Osteoblast (primary cell): Measurements from ENCODE around the gene LRP5. TPM values are rescaled to one million over a fixed set of nuclear protein-coding genes. Genes with fewer than 3 reads are reported as not detected.
A peak's percentile ranks its signal among the peaks of the same experiment; 100 is the strongest.

Source experiments
- DNase-seq: peaks from one replicate; pipeline ENCODE4 v3.0.0; 2011; ENCODE audit warnings: low spot score, mixed read lengths; ENCODE audit not compliant: insufficient read length; ENCODE audit errors: missing footprints
- H2AFZ ChIP-seq: 2 replicates; pipeline ENCODE4 v1.6.0; 2011; ENCODE audit warnings: mild to moderate bottlenecking, low read length
- H3K27ac ChIP-seq: 2 replicates; pipeline ENCODE4 v1.5.1; 2011; ENCODE audit warnings: mild to moderate bottlenecking, low read depth, low read length, moderate library complexity
- H3K27me3 ChIP-seq: 2 replicates; pipeline ENCODE4 v1.6.0; 2012; ENCODE audit warnings: mild to moderate bottlenecking, control low read depth, inconsistent platforms, low read length, moderate library complexity; ENCODE audit not compliant: insufficient read depth
- H3K36me3 ChIP-seq: 2 replicates; pipeline ENCODE4 v1.5.1; 2011; ENCODE audit warnings: mild to moderate bottlenecking, low read length, control low read depth, moderate library complexity; ENCODE audit not compliant: insufficient read depth
- H3K4me1 ChIP-seq: 2 replicates; pipeline ENCODE4 v1.5.1; 2011; ENCODE audit warnings: mild to moderate bottlenecking, low read length, control low read depth, moderate library complexity; ENCODE audit not compliant: insufficient read depth
- H3K4me2 ChIP-seq: 2 replicates; pipeline ENCODE4 v1.6.0; 2011; ENCODE audit warnings: mild to moderate bottlenecking, low read length; ENCODE audit not compliant: insufficient read depth
- H3K4me3 ChIP-seq: fragments of 200-600 bp; sonication (generic); 3 replicates; pipeline ENCODE4 v1.5.1; 2012; ENCODE audit warnings: mild to moderate bottlenecking, low read length, inconsistent platforms; ENCODE audit not compliant: insufficient read depth
- H3K79me2 ChIP-seq: 2 replicates; pipeline ENCODE4 v1.6.0; 2012; ENCODE audit warnings: mild to moderate bottlenecking, low read length, control low read depth, inconsistent platforms; ENCODE audit not compliant: insufficient read depth
- H3K9me3 ChIP-seq: 2 replicates; pipeline ENCODE4 v1.5.1; 2011; ENCODE audit warnings: low read depth, low read length, control low read depth
- H4K20me1 ChIP-seq: 2 replicates; pipeline ENCODE4 v1.6.0; 2012; ENCODE audit warnings: mild to moderate bottlenecking, low read length, control low read depth; ENCODE audit not compliant: insufficient read depth
- CTCF ChIP-seq: IDR thresholded peaks from 2 replicates; pipeline ENCODE4 v1.5.1; 2011; ENCODE audit warnings: mild to moderate bottlenecking, low read depth, low read length, moderate library complexity; ENCODE audit errors: extremely low read depth
- total RNA-seq: library from RNA; depleted of rRNA; stranded (reverse); fragments of >200 nt; gene quantifications from 2 replicates; pipeline ENCODE4 v1.2.3, GENCODE V29; 2012

Gene LRP5
- total RNA-seq, 1 donor, result 16.3 TPM

- Histone ChIP-seq H3K27me3 (no peaks in the 10 kb centered on the region), H3K79me2 (no peaks in the 10 kb centered on the region), H3K27ac (no peak overlapping the region), H3K9me3 (no peaks in the 10 kb centered on the region), H3K4me2 (no peak overlapping the region), H4K20me1 (no peaks in the 10 kb centered on the region), H3K36me3 (peaks cover 4% of the 10 kb centered on the region), H2AFZ (no peak overlapping the region), H3K4me3 (no peak overlapping the region), H3K4me1 (no peaks in the 10 kb centered on the region)
- no peak for DNase-seq
- no peak for TF ChIP-seq CTCF
Observed at GRCh38 chr11:68361702-68362101, 49.3 kb downstream of the LRP5 start.

GRCh38 chr11:68362801-68363379, 50.5 kb downstream of the LRP5 start:
- no peaks in the 10 kb centered on the region for H3K9me3 ChIP-seq
- no peaks in the 10 kb centered on the region for H3K27me3 ChIP-seq
- peak; percentile 62 for DNase-seq
- no peak overlapping the region for H3K27ac ChIP-seq
- no peaks in the 10 kb centered on the region for H3K4me1 ChIP-seq
- no peak for TF ChIP-seq CTCF
- no peaks in the 10 kb centered on the region for H3K79me2 ChIP-seq
- no peak overlapping the region for H2AFZ ChIP-seq
- H3K36me3 ChIP-seq, result peaks cover 4% of the 10 kb centered on the region
- H3K4me3 ChIP-seq, result no peak overlapping the region
- H3K4me2 ChIP-seq, result no peak overlapping the region
- H4K20me1 ChIP-seq, result no peaks in the 10 kb centered on the region

GRCh38 chr11:68363776-68364175, 51.4 kb downstream of the LRP5 start:
- no peak overlapping the region for H2AFZ ChIP-seq
- no peak for TF ChIP-seq CTCF
- H3K4me2 ChIP-seq, result no peak overlapping the region
- H3K27me3 ChIP-seq, result no peaks in the 10 kb centered on the region
- peak; percentile 63 for DNase-seq
- H3K4me1 ChIP-seq, result no peaks in the 10 kb centered on the region
- H3K4me3 ChIP-seq, result no peak overlapping the region
- H3K9me3 ChIP-seq, result no peaks in the 10 kb centered on the region
- no peaks in the 10 kb centered on the region for H4K20me1 ChIP-seq
- peaks cover under 1% of the 10 kb centered on the region for H3K36me3 ChIP-seq
- no peak overlapping the region for H3K27ac ChIP-seq
- H3K79me2 ChIP-seq, result no peaks in the 10 kb centered on the region

- Histone ChIP-seq H3K4me2 (no peak overlapping the region), H2AFZ (no peak overlapping the region), H3K4me3 (no peak overlapping the region), H3K27me3 (no peaks in the 10 kb centered on the region), H3K4me1 (no peaks in the 10 kb centered on the region), H3K9me3 (no peaks in the 10 kb centered on the region), H3K36me3 (no peaks in the 10 kb centered on the region), H3K79me2 (no peaks in the 10 kb centered on the region), H3K27ac (no peak overlapping the region), H4K20me1 (no peaks in the 10 kb centered on the region)
- no peak for TF ChIP-seq CTCF
- peak; percentile 54 for DNase-seq
Observed at GRCh38 chr11:68364581-68364980, 52.2 kb downstream of the LRP5 start.
